ENCODE measurements around the gene HSFX3. TPM values are rescaled to one million over a fixed set of nuclear protein-coding genes. Genes with fewer than 3 reads are reported as not detected.

HSFX3 gene, protein sequence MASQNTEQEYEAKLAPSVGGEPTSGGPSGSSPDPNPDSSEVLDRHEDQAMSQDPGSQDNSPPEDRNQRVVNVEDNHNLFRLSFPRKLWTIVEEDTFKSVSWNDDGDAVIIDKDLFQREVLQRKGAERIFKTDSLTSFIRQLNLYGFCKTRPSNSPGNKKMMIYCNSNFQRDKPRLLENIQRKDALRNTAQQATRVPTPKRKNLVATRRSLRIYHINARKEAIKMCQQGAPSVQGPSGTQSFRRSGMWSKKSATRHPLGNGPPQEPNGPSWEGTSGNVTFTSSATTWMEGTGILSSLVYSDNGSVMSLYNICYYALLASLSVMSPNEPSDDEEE
- total RNA-seq: not detected in 2 replicates

DNA sequence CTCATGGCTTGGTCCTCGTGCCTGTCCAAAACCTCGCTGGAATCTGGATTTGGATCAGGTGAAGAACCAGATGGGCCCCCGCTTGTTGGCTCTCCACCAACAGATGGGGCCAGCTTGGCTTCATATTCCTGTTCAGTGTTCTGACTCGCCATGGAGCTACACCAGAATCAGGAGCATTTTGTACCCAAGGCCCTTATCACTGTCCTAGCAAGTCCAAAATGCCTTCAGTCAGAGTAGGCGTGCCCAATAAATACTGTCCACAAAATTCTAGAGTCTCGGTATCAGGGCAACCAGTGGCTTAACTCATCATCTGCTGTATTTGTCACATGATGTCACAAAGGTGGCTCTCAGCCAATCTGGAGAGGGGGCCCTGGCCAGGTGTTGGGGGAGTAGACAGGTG, at the start of gene HSFX3:
HSFX3 (minus strand) TSS at position 224 of the 400 bp plus-strand sequence; CDS start at position 152, 72 bp downstream.

DNA sequence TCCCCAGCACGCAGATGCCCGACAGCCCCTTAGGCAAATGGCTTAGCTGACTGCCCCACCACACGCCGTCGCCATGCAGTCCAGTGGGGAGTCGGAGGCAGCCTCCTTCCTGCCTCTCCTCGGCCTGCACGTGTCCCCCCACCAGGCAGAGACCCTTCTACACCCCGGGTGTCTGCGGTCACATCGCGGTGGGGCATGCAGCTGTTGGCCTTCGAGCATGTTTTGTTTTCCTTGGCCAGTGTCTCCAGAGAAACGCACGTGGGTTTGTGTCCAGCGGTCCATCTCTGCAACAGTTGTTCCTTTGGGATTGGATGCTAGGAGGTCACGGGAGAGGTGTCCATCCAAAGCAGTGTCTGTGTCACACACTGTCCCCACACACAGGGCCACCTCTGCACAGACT, 45.5 kb upstream of the HSFX3 start, which contains the start of gene HSFX2:
HSFX2 (minus strand) TSS at position 101 of the 400 bp plus-strand sequence. CDS start 614 bp downstream, outside the sequence.

DNA sequence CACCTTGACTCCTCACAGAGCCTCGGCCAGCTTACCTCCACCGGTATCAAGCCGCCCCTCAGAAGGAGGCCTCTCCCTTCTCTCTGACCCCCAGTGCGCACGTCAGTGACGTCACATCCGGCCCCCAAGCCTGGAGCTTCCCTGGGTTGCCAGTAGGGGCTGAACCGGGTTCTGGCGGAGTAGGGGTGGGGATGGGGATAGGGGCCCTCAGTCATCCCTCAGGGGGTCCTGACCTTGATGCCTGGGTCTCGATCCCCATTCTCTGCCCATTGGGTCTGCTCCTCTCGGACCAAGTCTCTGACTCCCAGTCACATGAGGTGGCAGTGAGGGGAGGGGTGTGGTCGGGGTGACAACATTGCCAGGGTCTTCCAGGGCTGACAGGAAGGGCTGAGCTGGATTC, 37.6 kb upstream of the HSFX3 start, which contains the start of gene MAGEA9B:
MAGEA9B (minus strand) TSS at position 101 of the 400 bp plus-strand sequence. CDS start 4,280 bp downstream, outside the sequence.

DNA sequence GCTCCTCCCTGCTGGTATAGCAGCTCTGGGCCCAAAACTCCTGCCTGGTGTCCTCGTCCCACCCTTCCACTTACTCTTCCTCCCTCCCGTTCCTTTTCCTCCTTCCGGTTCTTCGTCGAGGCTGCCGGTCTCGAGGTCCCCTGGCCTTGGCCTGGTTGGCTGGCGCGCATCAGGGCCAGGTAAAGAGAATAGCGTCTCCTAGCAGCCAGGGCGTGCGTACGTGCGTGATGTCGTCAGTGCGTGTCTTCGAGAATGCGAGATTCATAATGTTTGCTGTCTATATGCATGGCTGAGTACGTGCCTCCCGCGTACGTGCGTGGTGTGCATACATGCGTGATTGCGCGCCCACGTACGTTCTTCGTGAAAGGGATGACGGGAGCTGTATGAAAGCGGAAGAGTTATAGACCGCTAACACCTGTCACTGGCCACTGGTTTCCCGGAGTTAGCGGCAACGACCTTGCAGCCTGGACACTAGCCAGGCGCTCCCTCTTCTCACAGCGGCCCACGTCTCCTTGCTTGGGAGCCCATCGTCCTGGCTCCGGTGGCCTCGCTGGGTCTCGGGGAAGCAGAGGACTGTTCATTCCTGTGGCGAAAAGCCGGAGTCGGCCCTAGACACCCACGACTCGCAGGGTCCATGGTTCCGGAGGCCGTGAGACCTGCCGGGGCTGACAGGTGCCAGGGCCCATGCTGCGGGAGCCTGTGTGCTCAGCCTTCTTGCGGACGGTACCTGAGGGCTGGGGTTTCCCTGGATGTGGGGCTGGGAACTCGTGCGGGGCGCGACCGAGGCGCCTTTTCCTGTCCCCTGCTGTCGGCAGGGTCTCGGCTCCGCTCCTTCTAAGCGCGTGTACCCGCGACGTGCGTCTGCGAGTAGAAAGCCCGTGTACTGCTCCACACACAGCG, 8.9 kb downstream of the HSFX3 start, which contains the start of gene EOLA1:
EOLA1 (plus strand) TSS at position 392 of the 900 bp plus-strand sequence. CDS start 4,619 bp downstream, outside the sequence.

DNA sequence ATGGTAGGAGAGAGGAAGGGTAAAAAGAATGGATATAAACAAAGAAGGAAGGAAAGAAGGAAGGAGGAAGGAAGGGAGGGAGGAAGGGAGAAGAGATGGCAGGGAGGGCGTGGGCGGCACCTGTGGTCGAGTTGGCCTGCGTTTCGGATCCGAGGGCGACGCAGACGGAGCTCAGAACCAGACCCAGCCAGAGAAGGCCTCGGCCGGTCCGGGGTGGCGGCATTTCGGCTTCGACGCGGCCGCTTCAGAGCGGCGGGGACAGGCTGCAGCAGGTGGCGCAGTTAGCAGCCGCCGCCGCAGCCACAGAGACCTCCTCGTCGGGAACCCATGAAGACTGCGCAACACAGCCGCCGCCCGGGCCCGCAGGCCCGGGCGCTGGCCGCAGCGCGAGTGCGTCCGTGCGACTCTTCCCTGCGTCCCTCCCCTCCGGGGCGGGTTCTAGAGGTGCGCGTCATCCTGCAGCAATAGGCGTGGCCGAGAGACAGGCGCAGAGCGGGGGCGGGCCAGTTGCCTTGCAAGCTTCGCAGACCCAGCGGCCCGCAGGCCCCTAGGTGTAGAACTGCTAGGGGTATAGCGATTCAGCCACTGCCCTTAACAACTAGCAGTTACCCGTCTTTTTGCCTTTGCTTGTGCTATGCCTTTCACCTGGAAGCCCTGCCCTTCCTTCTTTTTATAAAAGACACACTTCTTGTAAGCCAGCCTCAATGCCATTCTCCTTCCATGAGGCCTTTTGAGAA, 44.6 kb downstream of the HSFX3 start, which contains the start of gene IDS:
IDS (minus strand) TSS at position 392 of the 737 bp plus-strand sequence; CDS start at position 223, 169 bp downstream.

Other genes starting within 250 kb of the HSFX3 start
- gene IDS, start 44.6 kb downstream of the HSFX3 start, total RNA-seq: 26.3 and 27.8 TPM in 2 replicates
- 8.4 and 21.3 TPM in 2 replicates for gene EOLA1, start 8.9 kb downstream of the HSFX3 start, total RNA-seq
- not detected in 2 replicates for gene MAGEA9B, start 37.5 kb upstream of the HSFX3 start, total RNA-seq
- not detected in 2 replicates for gene HSFX2, start 45.4 kb upstream of the HSFX3 start, total RNA-seq
- 6.3 TPM in 2 replicates for gene TMEM185A, start 81.9 kb upstream of the HSFX3 start, total RNA-seq
- not detected in 2 replicates for gene MAGEA11, start 162.1 kb upstream of the HSFX3 start, total RNA-seq
- 0.07 TPM in 1 of 2 replicates, not detected in the other for gene HSFX1, start 224.1 kb upstream of the HSFX3 start, total RNA-seq
- gene MAGEA9, start 232.0 kb upstream of the HSFX3 start, total RNA-seq: not detected in 2 replicates